Fibroblast of the aortic adventitia (primary cell): ENCODE data around the gene DYNC2LI1. TPM values are rescaled to one million over a fixed set of nuclear protein-coding genes. Genes with fewer than 3 reads are reported as not detected.

Source experiments
- DNase-seq: peaks from one replicate; pipeline ENCODE4 v3.0.0-alpha.2; 2010; ENCODE audit warnings: low read depth
- H3K4me3 ChIP-seq: 2 replicates; pipeline ENCODE4 v1.5.1; 2011; ENCODE audit warnings: low read depth, mild to moderate bottlenecking, control low read depth, low read length, moderate library complexity
- CTCF ChIP-seq: IDR thresholded peaks from 2 replicates; pipeline ENCODE4 v1.5.1; 2011; ENCODE audit warnings: mild to moderate bottlenecking, low read length, control low read depth, inconsistent platforms; ENCODE audit not compliant: insufficient read depth
- total RNA-seq: library from RNA; depleted of rRNA; stranded (reverse); fragments of >200 nt; gene quantifications from 2 replicates; pipeline ENCODE4 v1.2.3, GENCODE V29; 2012; ENCODE audit warnings: low replicate concordance

Gene DYNC2LI1
- total RNA-seq, 1 donor, result 27.4 TPM

- no peak for TF ChIP-seq CTCF
- H3K4me3 ChIP-seq, result no peak overlapping the region
- no peak for DNase-seq
Measured at GRCh38 chr2:43810452-43810851, 36.6 kb downstream of the DYNC2LI1 start.

GRCh38 chr2:43810888-43811287, 37.0 kb downstream of the DYNC2LI1 start:
- H3K4me3 ChIP-seq, result no peak overlapping the region
- no peak for DNase-seq
- no peak for TF ChIP-seq CTCF

DNA sequence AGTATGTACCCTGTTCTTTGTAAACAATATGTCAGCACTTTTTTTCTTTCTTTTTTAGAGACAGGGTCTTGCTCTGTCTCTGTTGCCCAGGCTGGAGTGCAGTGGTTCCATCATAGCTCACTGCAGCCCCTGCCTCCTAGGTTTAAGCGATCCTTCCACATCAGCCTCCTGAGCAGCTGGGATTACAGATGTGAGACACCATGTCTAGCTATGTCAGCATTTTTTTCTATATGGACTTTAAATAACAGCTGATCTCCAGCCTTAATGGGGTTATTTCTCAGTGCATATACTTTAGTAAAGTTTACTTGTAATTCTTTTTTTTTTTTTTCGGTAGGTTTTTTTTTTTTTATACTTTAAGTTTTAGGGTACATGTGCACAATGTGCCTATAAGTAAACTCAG, 38.2 kb downstream of the DYNC2LI1 start:
- TF ChIP-seq CTCF, result no peak
- no peak for DNase-seq
- H3K4me3 ChIP-seq, result no peak overlapping the region

DNA sequence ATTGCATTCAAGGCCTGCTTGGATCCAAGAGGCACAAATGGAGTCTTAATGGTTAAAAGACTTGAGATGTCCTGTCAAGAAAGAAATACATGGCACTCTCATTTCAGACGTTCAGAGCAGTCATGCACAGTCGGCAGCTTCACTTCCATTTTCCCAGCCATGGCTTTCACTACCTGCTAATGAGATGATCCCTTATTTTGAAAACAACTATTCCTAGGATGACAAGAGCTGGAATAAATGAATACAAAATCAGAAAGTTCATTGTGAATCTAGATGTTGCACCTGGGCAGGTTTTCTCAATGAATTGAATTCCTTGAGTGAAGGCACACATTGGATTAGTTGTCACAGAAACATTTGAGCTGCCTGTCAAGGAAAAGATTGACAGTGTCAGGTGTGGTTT, 39.1 kb downstream of the DYNC2LI1 start:
- DNase-seq, result no peak
- no peak overlapping the region for H3K4me3 ChIP-seq
- no peak for TF ChIP-seq CTCF

GRCh38 chr2:43814711-43815110, 40.9 kb downstream of the DYNC2LI1 start:
- DNase-seq, result no peak
- H3K4me3 ChIP-seq, result no peak overlapping the region
- TF ChIP-seq CTCF, result no peak

DNA sequence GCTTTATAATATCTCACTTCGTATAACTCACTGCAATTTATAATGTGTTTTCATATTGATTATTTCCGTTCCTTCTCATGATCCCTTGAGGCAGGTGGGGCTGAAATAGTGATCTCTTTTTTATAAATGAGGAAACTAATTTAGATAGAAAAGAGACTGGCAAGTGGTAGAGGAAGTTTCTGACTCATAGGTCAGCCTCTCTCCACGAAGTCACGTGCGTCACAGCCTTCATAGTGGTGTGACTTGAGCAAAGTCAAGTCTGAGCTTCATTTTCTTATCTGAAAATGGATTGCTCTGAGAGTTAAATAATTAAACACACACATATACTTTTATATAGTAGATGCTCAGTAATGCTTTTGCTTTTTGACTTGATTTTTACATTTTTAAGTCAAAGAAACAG, 44.9 kb downstream of the DYNC2LI1 start:
- H3K4me3 ChIP-seq, result no peak overlapping the region
- TF ChIP-seq CTCF, result no peak
- peak; percentile 62 for DNase-seq

GRCh38 chr2:43819491-43820163, 45.8 kb downstream of the DYNC2LI1 start:
- H3K4me3 ChIP-seq, result no peak overlapping the region
- no peak for TF ChIP-seq CTCF

More at GRCh38 chr2:43819491-43820163, 45.8 kb downstream of the DYNC2LI1 start:
- no peak for DNase-seq
